Epithelial cell of proximal tubule (primary cell): ENCODE results near the gene CCDC137. TPM values are rescaled to one million over a fixed set of nuclear protein-coding genes. Genes with fewer than 3 reads are reported as not detected.

ENCODE experiments used
- DNase-seq: peaks from one replicate; pipeline ENCODE4 v3.0.0-alpha.2; 2011; ENCODE audit warnings: low read depth
- H3K4me3 ChIP-seq: 2 replicates; pipeline ENCODE4 v1.5.1; 2011; ENCODE audit warnings: low read depth, mild to moderate bottlenecking, low read length
- CTCF ChIP-seq: conservative IDR thresholded peaks from 2 replicates; pipeline ENCODE4 v1.5.1; 2012; ENCODE audit warnings: low read depth, mild to moderate bottlenecking, low read length
- total RNA-seq: library from RNA; depleted of rRNA; stranded (reverse); fragments of >200 nt; gene quantifications from 2 replicates; pipeline ENCODE4 v1.2.3, GENCODE V29; 2015

Gene CCDC137
- total RNA-seq, 1 donor from 2014 or later = 32.7 TPM

DNA sequence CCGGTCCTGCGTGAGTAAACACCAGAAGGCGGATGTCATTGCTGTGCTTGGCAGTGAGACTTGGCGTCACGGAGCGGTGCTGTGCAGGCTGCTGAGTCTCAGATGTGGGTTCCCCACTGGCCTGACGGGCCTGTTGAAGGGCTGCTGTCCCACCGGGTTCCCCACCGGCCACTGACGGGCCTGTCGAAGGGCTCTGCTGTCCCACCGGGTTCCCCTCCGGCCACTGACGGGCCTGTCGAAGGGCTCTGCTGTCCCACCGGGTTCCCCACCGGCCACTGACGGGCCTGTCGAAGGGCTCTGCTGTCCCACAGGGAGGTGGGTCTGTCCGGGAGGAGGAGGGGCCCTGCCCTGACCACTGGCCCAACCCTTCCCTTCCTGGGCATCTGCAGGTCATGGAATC is 20.1 kb downstream of the CCDC137 start:
- TF ChIP-seq CTCF = no peak
- H3K4me3 ChIP-seq = no peak overlapping the region
- no peak for DNase-seq

GRCh38 chr17:81687770-81688541 is 21.4 kb downstream of the CCDC137 start:
- no peak overlapping the region for H3K4me3 ChIP-seq
- TF ChIP-seq CTCF = no peak
- no peak for DNase-seq

DNA sequence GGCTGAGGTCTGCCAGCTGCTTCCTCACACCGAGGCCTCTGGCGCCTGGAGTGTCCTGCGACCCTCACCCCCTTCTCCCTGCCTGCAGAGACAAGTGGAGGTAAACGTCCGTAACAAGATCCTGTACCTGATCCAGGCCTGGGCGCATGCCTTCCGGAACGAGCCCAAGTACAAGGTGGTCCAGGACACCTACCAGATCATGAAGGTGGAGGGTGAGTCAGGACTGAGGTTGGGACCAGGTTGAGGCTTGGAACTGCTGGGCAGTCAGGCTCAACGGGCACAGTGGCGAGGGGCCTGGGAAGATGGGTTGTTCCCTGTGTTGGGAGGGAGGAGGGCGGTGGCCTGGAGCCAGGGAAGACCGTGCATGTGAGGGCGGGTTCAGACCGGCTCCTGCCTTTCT is 22.1 kb downstream of the CCDC137 start:
- TF ChIP-seq CTCF = no peak
- DNase-seq = no peak
- no peak overlapping the region for H3K4me3 ChIP-seq

DNA sequence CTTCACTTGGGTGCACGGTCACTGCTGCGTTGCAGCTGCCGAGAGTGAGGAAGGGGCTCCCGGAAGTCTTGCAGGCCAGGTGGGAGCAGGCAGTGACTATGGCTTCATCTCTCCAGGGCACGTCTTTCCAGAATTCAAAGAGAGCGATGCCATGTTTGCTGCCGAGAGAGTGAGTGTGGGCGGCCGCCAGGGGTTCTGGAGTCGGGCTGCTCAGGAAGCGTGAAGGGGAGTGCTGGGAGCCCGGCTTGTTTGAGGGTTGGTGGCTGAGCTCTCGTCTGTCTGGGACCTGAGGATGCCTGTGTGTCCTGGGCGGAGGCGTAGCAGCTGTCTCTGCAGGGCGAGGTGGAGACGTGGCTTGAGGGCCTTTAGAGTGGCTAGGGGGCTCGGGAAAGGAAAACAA is 23.5 kb downstream of the CCDC137 start:
- H3K4me3 ChIP-seq = no peak overlapping the region
- no peak for DNase-seq
- TF ChIP-seq CTCF = no peak

GRCh38 chr17:81690549-81690948 is 24.0 kb downstream of the CCDC137 start:
- no peak for DNase-seq
- TF ChIP-seq CTCF = no peak
- H3K4me3 ChIP-seq = no peak overlapping the region

GRCh38 chr17:81691196-81691595 is 24.7 kb downstream of the CCDC137 start:
- no peak overlapping the region for H3K4me3 ChIP-seq
- no peak for TF ChIP-seq CTCF
- no peak for DNase-seq

GRCh38 chr17:81691608-81692007 is 25.1 kb downstream of the CCDC137 start:
- no peak overlapping the region for H3K4me3 ChIP-seq
- no peak for TF ChIP-seq CTCF
- DNase-seq = no peak
